ENCODE data around the gene PRR12. TPM values are rescaled to one million over a fixed set of nuclear protein-coding genes. Genes with fewer than 3 reads are reported as not detected.

PRR12 gene
- total RNA-seq, 4 donors from 2014 or later = 4.6 to 15.4 (median 6.2) TPM

GRCh38 chr19:49565261-49565660, 25.7 kb upstream of the PRR12 start:
- no peak for TF ChIP-seq CTCF (IDR thresholded peaks at IDR 0.05; ENCODE audit: low read depth)

- no peak for TF ChIP-seq CTCF (IDR thresholded peaks at IDR 0.05; ENCODE audit: low read depth)
Measured at GRCh38 chr19:49566302-49566701, 24.7 kb upstream of the PRR12 start.

GRCh38 chr19:49567861-49568441, 23.0 kb upstream of the PRR12 start:
- no peak for TF ChIP-seq CTCF (IDR thresholded peaks at IDR 0.05; ENCODE audit: low read depth)

GRCh38 chr19:49570138-49570856, 20.7 kb upstream of the PRR12 start:
- no peak for TF ChIP-seq CTCF (IDR thresholded peaks at IDR 0.05; ENCODE audit: low read depth)

GRCh38 chr19:49570997-49571676, 19.8 kb upstream of the PRR12 start:
- TF ChIP-seq CTCF (IDR thresholded peaks at IDR 0.05; ENCODE audit: low read depth) = no peak

- no peak for TF ChIP-seq CTCF (IDR thresholded peaks at IDR 0.05; ENCODE audit: low read depth)
Measured at GRCh38 chr19:49573009-49573408, 18.0 kb upstream of the PRR12 start.

GRCh38 chr19:49573425-49573824, 17.6 kb upstream of the PRR12 start:
- no peak for TF ChIP-seq CTCF (IDR thresholded peaks at IDR 0.05; ENCODE audit: low read depth)

Measured in subcutaneous adipose tissue (tissue), 4 donors.